ENCODE results near the gene ARFGAP3.

The ARFGAP3 gene

DNA sequence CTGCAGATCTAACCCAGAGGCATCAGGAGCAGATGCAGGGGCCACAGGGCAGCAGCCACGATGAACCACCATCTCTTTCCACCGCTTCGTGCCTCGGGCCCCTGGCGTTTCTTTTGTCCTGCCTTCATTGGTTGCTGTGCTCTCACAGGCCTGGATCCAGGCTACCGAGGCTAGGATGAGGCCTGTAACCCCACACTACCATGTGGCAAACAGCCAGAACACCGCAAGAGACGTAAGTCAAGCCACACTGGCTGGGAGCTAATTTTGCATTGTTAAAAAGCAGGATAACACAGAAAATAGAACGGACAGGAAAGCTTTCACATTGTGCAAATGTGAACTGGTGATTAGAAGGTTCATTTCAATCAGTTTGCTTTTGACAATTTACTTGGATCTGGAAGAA is 15.7 kb upstream of the ARFGAP3 start:
- Histone ChIP-seq H3K27me3 (ENCODE audit: insufficient read depth, low read length, poor library complexity) (no peaks in the 10 kb centered on the region), H3K4me2 (ENCODE audit: insufficient read depth, low read length) (no peak overlapping the region), H2AFZ (ENCODE audit: low read depth, low read length) (no peak overlapping the region), H3K36me3 (ENCODE audit: insufficient read depth, low read length) (peaks cover 69% of the 10 kb centered on the region), H3K27ac (ENCODE audit: low read length) (no peak overlapping the region), H4K20me1 (ENCODE audit: insufficient read depth, low read length) (peaks cover 10% of the 10 kb centered on the region; the same call in 1 of the 2 replicates), H3K4me3 (ENCODE audit: low read depth in 1 of 2, low read length in 2 of 2) (no peak overlapping the region), H3K79me2 (ENCODE audit: insufficient read depth, low read length) (no peaks in the 10 kb centered on the region), H3K9ac (ENCODE audit: low read depth, low read length) (no peak overlapping the region), H3K9me3 (ENCODE audit: insufficient read depth, low read length, severe bottlenecking) (no peaks in the 10 kb centered on the region), H3K4me1 (ENCODE audit: insufficient read depth, low read length) (no peaks in the 10 kb centered on the region)
- TF ChIP-seq EZH2 (IDR thresholded peaks at IDR 0.05; ENCODE audit: borderline replicate concordance, low read depth, low read length, severe bottlenecking), result no peak
- TF ChIP-seq, protein P1, sequence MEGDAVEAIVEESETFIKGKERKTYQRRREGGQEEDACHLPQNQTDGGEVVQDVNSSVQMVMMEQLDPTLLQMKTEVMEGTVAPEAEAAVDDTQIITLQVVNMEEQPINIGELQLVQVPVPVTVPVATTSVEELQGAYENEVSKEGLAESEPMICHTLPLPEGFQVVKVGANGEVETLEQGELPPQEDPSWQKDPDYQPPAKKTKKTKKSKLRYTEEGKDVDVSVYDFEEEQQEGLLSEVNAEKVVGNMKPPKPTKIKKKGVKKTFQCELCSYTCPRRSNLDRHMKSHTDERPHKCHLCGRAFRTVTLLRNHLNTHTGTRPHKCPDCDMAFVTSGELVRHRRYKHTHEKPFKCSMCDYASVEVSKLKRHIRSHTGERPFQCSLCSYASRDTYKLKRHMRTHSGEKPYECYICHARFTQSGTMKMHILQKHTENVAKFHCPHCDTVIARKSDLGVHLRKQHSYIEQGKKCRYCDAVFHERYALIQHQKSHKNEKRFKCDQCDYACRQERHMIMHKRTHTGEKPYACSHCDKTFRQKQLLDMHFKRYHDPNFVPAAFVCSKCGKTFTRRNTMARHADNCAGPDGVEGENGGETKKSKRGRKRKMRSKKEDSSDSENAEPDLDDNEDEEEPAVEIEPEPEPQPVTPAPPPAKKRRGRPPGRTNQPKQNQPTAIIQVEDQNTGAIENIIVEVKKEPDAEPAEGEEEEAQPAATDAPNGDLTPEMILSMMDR (IDR thresholded peaks at IDR 0.05; ENCODE audit: borderline replicate concordance, extremely low read depth, low read length, poor library complexity, severe bottlenecking), result no peak
- DNase-seq (no peak), ATAC-seq (ENCODE audit: insufficient read depth, low read depth) (no peak)

DNA sequence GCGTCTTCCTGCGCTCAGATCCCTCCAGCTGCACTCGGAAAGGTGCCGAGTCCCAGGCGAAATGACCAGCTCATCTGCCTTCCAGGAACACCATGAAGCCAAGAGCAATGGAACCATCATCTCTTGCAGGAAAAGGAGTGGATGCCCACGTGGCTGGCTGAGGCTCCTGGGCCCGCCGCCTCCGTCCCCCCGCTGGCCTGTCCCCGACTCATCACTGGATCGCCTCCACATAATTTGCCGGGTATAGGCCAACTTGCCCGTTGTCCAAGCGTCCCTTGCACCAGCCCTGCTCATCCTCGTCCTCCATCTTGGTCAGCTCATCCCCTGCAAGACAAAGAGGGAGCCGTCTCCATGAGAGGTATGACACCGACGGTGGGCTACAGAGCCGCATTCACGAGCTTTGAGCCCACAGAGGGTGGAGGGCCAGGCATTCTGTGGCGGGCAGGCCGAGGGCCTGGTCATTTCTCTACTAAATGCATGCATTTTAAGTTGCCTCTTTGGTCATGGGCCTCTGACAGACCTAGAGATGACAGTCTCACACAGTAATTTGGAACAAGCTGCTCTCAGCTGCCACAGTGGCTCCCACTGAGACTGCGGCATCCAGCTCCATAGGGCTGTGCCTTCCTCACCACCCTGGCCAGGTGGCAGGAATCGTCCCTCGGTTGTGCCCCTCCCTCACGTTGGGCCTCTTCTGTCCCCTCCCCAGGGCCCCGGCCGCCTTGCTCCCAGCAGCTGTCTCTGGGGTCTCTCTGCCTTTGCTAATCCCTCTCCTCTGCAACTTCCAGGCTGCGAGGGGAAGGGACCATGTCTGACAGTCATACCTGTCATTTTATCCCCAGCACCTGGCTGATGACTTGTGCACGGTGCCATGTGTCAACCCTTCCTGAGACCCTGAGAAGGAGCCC is 14.3 kb upstream of the ARFGAP3 start:
- ATAC-seq (ENCODE audit: insufficient read depth, low read depth) (no peak), DNase-seq (no peak)
- Histone ChIP-seq H3K36me3 (ENCODE audit: insufficient read depth, low read length) (peaks cover 54% of the 10 kb centered on the region), H3K79me2 (ENCODE audit: insufficient read depth, low read length) (no peaks in the 10 kb centered on the region), H3K27ac (ENCODE audit: low read length) (no peak overlapping the region), H3K9ac (ENCODE audit: low read depth, low read length) (no peak overlapping the region), H3K9me3 (ENCODE audit: insufficient read depth, low read length, severe bottlenecking) (no peaks in the 10 kb centered on the region), H2AFZ (ENCODE audit: low read depth, low read length) (no peak overlapping the region), H3K4me3 (ENCODE audit: low read depth in 1 of 2, low read length in 2 of 2) (no peak overlapping the region), H3K27me3 (ENCODE audit: insufficient read depth, low read length, poor library complexity) (no peaks in the 10 kb centered on the region), H3K4me1 (ENCODE audit: insufficient read depth, low read length) (no peaks in the 10 kb centered on the region), H3K4me2 (ENCODE audit: insufficient read depth, low read length) (no peak overlapping the region), H4K20me1 (ENCODE audit: insufficient read depth, low read length) (peaks cover 10% of the 10 kb centered on the region; the same call in 1 of the 2 replicates)
- no peak for TF ChIP-seq EZH2 (IDR thresholded peaks at IDR 0.05; ENCODE audit: borderline replicate concordance, low read depth, low read length, severe bottlenecking)
- TF ChIP-seq, protein P1 (IDR thresholded peaks at IDR 0.05; ENCODE audit: borderline replicate concordance, extremely low read depth, low read length, poor library complexity, severe bottlenecking), result no peak

DNA sequence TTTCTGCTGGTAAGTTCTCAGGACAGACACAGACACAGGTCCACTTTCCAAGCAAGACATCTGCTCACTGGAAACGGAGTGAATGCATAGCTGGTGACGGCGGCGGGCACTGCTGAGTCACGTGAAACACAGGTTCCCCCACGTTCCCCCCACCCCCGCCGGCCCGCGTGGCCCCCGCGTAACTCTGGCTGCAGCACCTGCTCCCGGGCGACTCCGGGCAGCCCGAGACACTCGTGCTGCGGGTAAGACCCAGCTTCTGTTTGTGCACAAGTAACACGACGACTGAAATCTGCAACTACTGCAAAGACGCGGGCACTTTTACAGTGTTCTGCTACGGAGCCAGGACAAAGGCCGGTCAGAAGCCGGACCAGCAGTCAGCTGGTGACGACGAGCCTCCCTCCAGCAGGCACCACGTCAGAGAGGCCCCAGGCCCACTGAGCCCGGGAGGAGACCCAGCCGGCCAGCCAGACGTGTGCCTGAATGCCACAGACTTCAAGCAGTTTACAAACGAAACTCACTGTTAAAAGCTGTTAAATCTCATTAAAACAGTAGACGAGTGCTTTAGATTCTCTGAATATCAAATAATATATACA is 12.9 kb upstream of the ARFGAP3 start:
- no peak for DNase-seq
- no peak overlapping the region for H3K4me3 ChIP-seq (ENCODE audit: low read depth in 1 of 2, low read length in 2 of 2)
- TF ChIP-seq EZH2 (IDR thresholded peaks at IDR 0.05; ENCODE audit: borderline replicate concordance, low read depth, low read length, severe bottlenecking), result no peak
- TF ChIP-seq, protein P1 (IDR thresholded peaks at IDR 0.05; ENCODE audit: borderline replicate concordance, extremely low read depth, low read length, poor library complexity, severe bottlenecking), result no peak

More for the DNA sequence above, 12.9 kb upstream of the ARFGAP3 start:
- H3K79me2 ChIP-seq (ENCODE audit: insufficient read depth, low read length), result no peaks in the 10 kb centered on the region
- no peak overlapping the region for H2AFZ ChIP-seq (ENCODE audit: low read depth, low read length)
- no peaks in the 10 kb centered on the region for H3K27me3 ChIP-seq (ENCODE audit: insufficient read depth, low read length, poor library complexity)
- no peak overlapping the region for H3K9ac ChIP-seq (ENCODE audit: low read depth, low read length)
- no peaks in the 10 kb centered on the region for H3K9me3 ChIP-seq (ENCODE audit: insufficient read depth, low read length, severe bottlenecking)
- ATAC-seq (ENCODE audit: insufficient read depth, low read depth), result no peak
- no peaks in the 10 kb centered on the region for H3K4me1 ChIP-seq (ENCODE audit: insufficient read depth, low read length)
- H4K20me1 ChIP-seq (ENCODE audit: insufficient read depth, low read length), result peaks cover 9% of the 10 kb centered on the region; the same call in 1 of the 2 replicates
- H3K27ac ChIP-seq (ENCODE audit: low read length), result no peak overlapping the region
- peaks cover 40% of the 10 kb centered on the region for H3K36me3 ChIP-seq (ENCODE audit: insufficient read depth, low read length)
- H3K4me2 ChIP-seq (ENCODE audit: insufficient read depth, low read length), result no peak overlapping the region
